Measurements from ENCODE around the gene LRP1B. TPM values are rescaled to one million over a fixed set of nuclear protein-coding genes. Genes with fewer than 3 reads are reported as not detected.

Gene LRP1B
- total RNA-seq, 4 donors from 2014 or later: 3.6 to 10.1 (median 6.1) TPM

- DNase-seq (ENCODE audit: low spot score): no peak
These were observed 1126.7 kb downstream of the LRP1B start for GRCh38 chr2:141003967-141004657.

GRCh38 chr2:141001750-141002149 is 1129.1 kb downstream of the LRP1B start:
- DNase-seq (ENCODE audit: low spot score) (no peak), ATAC-seq (ENCODE audit: low FRiP score) (no peak)
- no peak for TF ChIP-seq CTCF (IDR thresholded peaks at IDR 0.05)

More at GRCh38 chr2:141003967-141004657, 1126.7 kb downstream of the LRP1B start:
- no peak for TF ChIP-seq CTCF (IDR thresholded peaks at IDR 0.05)
- no peak for ATAC-seq (ENCODE audit: low FRiP score)

GRCh38 chr2:140998577-140998976 is 1132.2 kb downstream of the LRP1B start:
- no peak for TF ChIP-seq CTCF (IDR thresholded peaks at IDR 0.05)
- DNase-seq (ENCODE audit: low spot score) (no peak), ATAC-seq (ENCODE audit: low FRiP score) (no peak)

GRCh38 chr2:140998017-140998416 is 1132.8 kb downstream of the LRP1B start:
- TF ChIP-seq CTCF (IDR thresholded peaks at IDR 0.05): no peak
- no peak for DNase-seq (ENCODE audit: low spot score)
- no peak for ATAC-seq (ENCODE audit: low FRiP score)

- TF ChIP-seq CTCF (IDR thresholded peaks at IDR 0.05): no peak
- no peak for ATAC-seq (ENCODE audit: low FRiP score)
- DNase-seq (ENCODE audit: low spot score): no peak
These were observed 1136.0 kb downstream of the LRP1B start for GRCh38 chr2:140994856-140995255.

- ATAC-seq (ENCODE audit: low FRiP score): no peak
- no peak for DNase-seq (ENCODE audit: low spot score)
- no peak for TF ChIP-seq CTCF (IDR thresholded peaks at IDR 0.05)
These were observed 1140.4 kb downstream of the LRP1B start for GRCh38 chr2:140990416-140990815.

GRCh38 chr2:140988597-140988996 is 1142.2 kb downstream of the LRP1B start:
- no peak for ATAC-seq (ENCODE audit: low FRiP score)
- no peak for TF ChIP-seq CTCF (IDR thresholded peaks at IDR 0.05)
- DNase-seq (ENCODE audit: low spot score): no peak

Measured in omental fat pad (tissue), 4 donors.